ENCODE data around the gene ZNF575.

The ZNF575 gene

DNA sequence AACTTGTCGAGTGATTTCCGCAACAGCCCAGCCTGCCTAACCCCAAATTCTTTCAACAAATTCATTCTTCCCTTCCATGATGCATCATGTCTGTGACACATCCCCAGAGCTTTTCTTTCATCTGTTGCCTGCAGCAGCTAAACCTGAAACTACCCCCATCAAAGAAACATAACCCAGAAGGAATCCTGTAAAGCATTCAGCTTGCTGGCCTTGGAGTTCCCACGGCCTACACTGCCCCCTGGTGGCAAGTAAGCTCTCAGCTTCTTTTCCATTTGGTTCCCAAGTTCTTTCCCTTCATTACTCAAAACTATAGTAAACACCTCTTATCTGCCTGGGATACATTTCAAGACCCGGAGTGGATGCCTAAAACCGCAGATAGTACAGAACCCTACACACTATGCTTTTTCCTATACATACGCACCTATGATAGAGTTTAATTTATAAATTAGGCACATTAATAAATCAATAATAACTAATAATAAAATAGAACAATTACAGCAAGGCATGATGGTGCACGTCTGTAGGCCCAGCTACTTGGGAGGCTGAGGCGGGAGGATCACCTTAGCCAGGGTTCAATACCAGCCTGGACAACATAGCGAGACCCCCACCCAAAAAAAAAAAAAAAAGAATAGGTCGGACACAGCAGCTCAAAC, 13.4 kb upstream of the ZNF575 start (continued):
- peak; percentile 68; the same call in 1 of the 2 replicates for TF ChIP-seq GLIS1 (tag by site-specific recombination; IDR thresholded peaks at IDR 0.05)
- TF ChIP-seq ZNF174 (tag by site-specific recombination; IDR thresholded peaks at IDR 0.05) = no peak
- no peak for TF ChIP-seq ZNF341 (tag by site-specific recombination; IDR thresholded peaks at IDR 0.05; ENCODE audit: low read depth)
- TF ChIP-seq ZBTB21 (tag by site-specific recombination; IDR thresholded peaks at IDR 0.05) = no peak
- TF ChIP-seq, protein P1, sequence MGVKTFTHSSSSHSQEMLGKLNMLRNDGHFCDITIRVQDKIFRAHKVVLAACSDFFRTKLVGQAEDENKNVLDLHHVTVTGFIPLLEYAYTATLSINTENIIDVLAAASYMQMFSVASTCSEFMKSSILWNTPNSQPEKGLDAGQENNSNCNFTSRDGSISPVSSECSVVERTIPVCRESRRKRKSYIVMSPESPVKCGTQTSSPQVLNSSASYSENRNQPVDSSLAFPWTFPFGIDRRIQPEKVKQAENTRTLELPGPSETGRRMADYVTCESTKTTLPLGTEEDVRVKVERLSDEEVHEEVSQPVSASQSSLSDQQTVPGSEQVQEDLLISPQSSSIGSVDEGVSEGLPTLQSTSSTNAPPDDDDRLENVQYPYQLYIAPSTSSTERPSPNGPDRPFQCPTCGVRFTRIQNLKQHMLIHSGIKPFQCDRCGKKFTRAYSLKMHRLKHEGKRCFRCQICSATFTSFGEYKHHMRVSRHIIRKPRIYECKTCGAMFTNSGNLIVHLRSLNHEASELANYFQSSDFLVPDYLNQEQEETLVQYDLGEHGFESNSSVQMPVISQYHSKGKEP (tag by site-specific recombination; IDR thresholded peaks at IDR 0.05) = no peak
- no peak for TF ChIP-seq ZNF202 (tag by site-specific recombination; IDR thresholded peaks at IDR 0.05; ENCODE audit: borderline replicate concordance)
- TF ChIP-seq, protein P2, sequence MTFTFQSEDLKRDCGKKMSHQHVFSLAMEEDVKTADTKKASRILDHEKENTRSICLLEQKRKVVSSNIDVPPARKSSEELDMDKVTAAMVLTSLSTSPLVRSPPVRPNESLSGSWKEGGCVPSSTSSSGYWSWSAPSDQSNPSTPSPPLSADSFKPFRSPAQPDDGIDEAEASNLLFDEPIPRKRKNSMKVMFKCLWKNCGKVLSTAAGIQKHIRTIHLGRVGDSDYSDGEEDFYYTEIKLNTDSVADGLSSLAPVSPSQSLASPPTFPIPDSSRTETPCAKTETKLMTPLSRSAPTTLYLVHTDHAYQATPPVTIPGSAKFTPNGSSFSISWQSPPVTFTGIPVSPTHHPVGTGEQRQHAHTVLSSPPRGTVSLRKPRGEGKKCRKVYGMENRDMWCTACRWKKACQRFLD (tag by site-specific recombination; IDR thresholded peaks at IDR 0.05) = no peak
- no peak for TF ChIP-seq KLF1 (tag by site-specific recombination; IDR thresholded peaks at IDR 0.05)
- TF ChIP-seq, protein P3, sequence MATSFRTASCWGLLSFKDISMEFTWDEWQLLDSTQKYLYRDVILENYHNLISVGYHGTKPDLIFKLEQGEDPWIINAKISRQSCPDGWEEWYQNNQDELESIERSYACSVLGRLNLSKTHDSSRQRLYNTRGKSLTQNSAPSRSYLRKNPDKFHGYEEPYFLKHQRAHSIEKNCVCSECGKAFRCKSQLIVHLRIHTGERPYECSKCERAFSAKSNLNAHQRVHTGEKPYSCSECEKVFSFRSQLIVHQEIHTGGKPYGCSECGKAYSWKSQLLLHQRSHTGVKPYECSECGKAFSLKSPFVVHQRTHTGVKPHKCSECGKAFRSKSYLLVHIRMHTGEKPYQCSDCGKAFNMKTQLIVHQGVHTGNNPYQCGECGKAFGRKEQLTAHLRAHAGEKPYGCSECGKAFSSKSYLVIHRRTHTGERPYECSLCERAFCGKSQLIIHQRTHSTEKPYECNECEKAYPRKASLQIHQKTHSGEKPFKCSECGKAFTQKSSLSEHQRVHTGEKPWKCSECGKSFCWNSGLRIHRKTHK (tag by site-specific recombination; IDR thresholded peaks at IDR 0.05) = no peak
- TF ChIP-seq TRIM28 (IDR thresholded peaks at IDR 0.05; ENCODE audit: borderline replicate concordance, low read length) = no peak
- no peak for TF ChIP-seq KLF8 (tag by site-specific recombination; IDR thresholded peaks at IDR 0.05)
- TF ChIP-seq ZNF560 (tag by site-specific recombination; IDR thresholded peaks at IDR 0.05; ENCODE audit: borderline replicate concordance) = no peak
- TF ChIP-seq ZNF654 (tag by site-specific recombination; IDR thresholded peaks at IDR 0.05; ENCODE audit: low read depth) = peak; percentile 99
- TF ChIP-seq ZNF248 (tag by site-specific recombination; IDR thresholded peaks at IDR 0.05) = no peak
- TF ChIP-seq ZNF184 (tag by site-specific recombination; IDR thresholded peaks at IDR 0.05) = no peak
- no peak for TF ChIP-seq REPIN1 (tag by site-specific recombination; IDR thresholded peaks at IDR 0.05; ENCODE audit: low read depth)
- TF ChIP-seq ZNF24 (tag by site-specific recombination; IDR thresholded peaks at IDR 0.05) = 0 out of 2 replicates have a peak, but pooled peaks have one; percentile 25
- TF ChIP-seq, protein P4, sequence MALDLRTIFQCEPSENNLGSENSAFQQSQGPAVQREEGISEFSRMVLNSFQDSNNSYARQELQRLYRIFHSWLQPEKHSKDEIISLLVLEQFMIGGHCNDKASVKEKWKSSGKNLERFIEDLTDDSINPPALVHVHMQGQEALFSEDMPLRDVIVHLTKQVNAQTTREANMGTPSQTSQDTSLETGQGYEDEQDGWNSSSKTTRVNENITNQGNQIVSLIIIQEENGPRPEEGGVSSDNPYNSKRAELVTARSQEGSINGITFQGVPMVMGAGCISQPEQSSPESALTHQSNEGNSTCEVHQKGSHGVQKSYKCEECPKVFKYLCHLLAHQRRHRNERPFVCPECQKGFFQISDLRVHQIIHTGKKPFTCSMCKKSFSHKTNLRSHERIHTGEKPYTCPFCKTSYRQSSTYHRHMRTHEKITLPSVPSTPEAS (tag by site-specific recombination; IDR thresholded peaks at IDR 0.05) = no peak
- TF ChIP-seq, protein P5, sequence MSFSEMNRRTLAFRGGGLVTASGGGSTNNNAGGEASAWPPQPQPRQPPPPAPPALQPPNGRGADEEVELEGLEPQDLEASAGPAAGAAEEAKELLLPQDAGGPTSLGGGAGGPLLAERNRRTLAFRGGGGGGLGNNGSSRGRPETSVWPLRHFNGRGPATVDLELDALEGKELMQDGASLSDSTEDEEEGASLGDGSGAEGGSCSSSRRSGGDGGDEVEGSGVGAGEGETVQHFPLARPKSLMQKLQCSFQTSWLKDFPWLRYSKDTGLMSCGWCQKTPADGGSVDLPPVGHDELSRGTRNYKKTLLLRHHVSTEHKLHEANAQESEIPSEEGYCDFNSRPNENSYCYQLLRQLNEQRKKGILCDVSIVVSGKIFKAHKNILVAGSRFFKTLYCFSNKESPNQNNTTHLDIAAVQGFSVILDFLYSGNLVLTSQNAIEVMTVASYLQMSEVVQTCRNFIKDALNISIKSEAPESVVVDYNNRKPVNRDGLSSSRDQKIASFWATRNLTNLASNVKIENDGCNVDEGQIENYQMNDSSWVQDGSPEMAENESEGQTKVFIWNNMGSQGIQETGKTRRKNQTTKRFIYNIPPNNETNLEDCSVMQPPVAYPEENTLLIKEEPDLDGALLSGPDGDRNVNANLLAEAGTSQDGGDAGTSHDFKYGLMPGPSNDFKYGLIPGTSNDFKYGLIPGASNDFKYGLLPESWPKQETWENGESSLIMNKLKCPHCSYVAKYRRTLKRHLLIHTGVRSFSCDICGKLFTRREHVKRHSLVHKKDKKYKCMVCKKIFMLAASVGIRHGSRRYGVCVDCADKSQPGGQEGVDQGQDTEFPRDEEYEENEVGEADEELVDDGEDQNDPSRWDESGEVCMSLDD (tag by site-specific recombination; IDR thresholded peaks at IDR 0.05) = no peak
- TF ChIP-seq ZNF10 (tag by site-specific recombination; IDR thresholded peaks at IDR 0.05) = no peak
- TF ChIP-seq ZNF548 (tag by site-specific recombination; IDR thresholded peaks at IDR 0.05) = no peak
- TF ChIP-seq ZNF223 (tag by site-specific recombination; IDR thresholded peaks at IDR 0.05) = no peak
- TF ChIP-seq, protein P6, sequence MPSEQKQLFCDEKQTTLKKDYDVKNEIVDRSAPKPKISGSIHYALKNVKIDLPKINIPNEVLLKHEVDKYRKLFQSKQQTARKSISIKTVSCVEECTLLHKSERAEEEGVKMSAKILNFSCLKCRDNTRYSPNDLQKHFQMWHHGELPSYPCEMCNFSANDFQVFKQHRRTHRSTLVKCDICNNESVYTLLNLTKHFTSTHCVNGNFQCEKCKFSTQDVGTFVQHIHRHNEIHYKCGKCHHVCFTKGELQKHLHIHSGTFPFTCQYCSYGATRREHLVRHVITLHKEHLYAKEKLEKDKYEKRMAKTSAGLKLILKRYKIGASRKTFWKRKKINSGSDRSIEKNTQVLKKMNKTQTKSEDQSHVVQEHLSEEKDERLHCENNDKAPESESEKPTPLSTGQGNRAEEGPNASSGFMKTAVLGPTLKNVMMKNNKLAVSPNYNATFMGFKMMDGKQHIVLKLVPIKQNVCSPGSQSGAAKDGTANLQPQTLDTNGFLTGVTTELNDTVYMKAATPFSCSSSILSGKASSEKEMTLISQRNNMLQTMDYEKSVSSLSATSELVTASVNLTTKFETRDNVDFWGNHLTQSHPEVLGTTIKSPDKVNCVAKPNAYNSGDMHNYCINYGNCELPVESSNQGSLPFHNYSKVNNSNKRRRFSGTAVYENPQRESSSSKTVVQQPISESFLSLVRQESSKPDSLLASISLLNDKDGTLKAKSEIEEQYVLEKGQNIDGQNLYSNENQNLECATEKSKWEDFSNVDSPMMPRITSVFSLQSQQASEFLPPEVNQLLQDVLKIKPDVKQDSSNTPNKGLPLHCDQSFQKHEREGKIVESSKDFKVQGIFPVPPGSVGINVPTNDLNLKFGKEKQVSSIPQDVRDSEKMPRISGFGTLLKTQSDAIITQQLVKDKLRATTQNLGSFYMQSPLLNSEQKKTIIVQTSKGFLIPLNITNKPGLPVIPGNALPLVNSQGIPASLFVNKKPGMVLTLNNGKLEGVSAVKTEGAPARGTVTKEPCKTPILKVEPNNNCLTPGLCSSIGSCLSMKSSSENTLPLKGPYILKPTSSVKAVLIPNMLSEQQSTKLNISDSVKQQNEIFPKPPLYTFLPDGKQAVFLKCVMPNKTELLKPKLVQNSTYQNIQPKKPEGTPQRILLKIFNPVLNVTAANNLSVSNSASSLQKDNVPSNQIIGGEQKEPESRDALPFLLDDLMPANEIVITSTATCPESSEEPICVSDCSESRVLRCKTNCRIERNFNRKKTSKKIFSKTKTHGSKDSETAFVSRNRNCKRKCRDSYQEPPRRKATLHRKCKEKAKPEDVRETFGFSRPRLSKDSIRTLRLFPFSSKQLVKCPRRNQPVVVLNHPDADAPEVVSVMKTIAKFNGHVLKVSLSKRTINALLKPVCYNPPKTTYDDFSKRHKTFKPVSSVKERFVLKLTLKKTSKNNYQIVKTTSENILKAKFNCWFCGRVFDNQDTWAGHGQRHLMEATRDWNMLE (tag by site-specific recombination; conservative IDR thresholded peaks at IDR 0.05; ENCODE audit: low read depth) = no peak
- TF ChIP-seq ZNF677 (tag by site-specific recombination; IDR thresholded peaks at IDR 0.05) = no peak
- no peak for TF ChIP-seq ZNF114 (tag by site-specific recombination; IDR thresholded peaks at IDR 0.05)
- TF ChIP-seq, protein P7, sequence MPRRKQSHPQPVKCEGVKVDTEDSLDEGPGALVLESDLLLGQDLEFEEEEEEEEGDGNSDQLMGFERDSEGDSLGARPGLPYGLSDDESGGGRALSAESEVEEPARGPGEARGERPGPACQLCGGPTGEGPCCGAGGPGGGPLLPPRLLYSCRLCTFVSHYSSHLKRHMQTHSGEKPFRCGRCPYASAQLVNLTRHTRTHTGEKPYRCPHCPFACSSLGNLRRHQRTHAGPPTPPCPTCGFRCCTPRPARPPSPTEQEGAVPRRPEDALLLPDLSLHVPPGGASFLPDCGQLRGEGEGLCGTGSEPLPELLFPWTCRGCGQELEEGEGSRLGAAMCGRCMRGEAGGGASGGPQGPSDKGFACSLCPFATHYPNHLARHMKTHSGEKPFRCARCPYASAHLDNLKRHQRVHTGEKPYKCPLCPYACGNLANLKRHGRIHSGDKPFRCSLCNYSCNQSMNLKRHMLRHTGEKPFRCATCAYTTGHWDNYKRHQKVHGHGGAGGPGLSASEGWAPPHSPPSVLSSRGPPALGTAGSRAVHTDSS (tag by site-specific recombination; IDR thresholded peaks at IDR 0.05) = no peak

Measured in HEK293 (cell line).